GM23338 (cell line): ENCODE results near the gene PCSK6. TPM values are rescaled to one million over a fixed set of nuclear protein-coding genes. Genes with fewer than 3 reads are reported as not detected.

Experiments
- ATAC-seq: fragments of 200-7000 bp; cut with Tn5 transposase; 3 replicates; pipeline ENCODE4 v1.9.1; 2020
- DNase-seq: peaks from one replicate; pipeline ENCODE4 v3.0.0-alpha.2; 2015; ENCODE audit warnings: low spot score
- H2AFZ ChIP-seq: fragments of 200-600 bp; sonication (generic); 2 replicates; pipeline ENCODE4 v1.8.0; 2016; ENCODE audit warnings: antibody characterized with exemption, mild to moderate bottlenecking, moderate library complexity
- H3F3A ChIP-seq: fragments of 200-600 bp; sonication (generic); replicated peaks from 2 replicates; pipeline ENCODE4 v1.8.0; 2017; ENCODE audit warnings: antibody characterized with exemption, mixed run types, low read depth
- H3K27ac ChIP-seq: fragments of 200-600 bp; sonication (generic); 2 replicates; pipeline ENCODE4 v1.6.1; 2016; ENCODE audit warnings: low read depth
- H3K27me3 ChIP-seq: fragments of 200-600 bp; sonication (generic); 2 replicates; pipeline ENCODE4 v1.8.0; 2016; ENCODE audit warnings: mild to moderate bottlenecking, mixed run types, moderate library complexity; ENCODE audit not compliant: insufficient read depth
- H3K36me3 ChIP-seq: fragments of 200-600 bp; sonication (generic); 2 replicates; pipeline ENCODE4 v1.8.0; 2016; ENCODE audit warnings: mild to moderate bottlenecking; ENCODE audit not compliant: insufficient read depth
- H3K4me1 ChIP-seq: fragments of 200-600 bp; sonication (generic); 2 replicates; pipeline ENCODE4 v1.8.0; 2016; ENCODE audit warnings: mild to moderate bottlenecking, moderate library complexity; ENCODE audit not compliant: insufficient read depth
- H3K4me2 ChIP-seq: fragments of 200-600 bp; sonication (generic); 2 replicates; pipeline ENCODE4 v1.7.1; 2017; ENCODE audit warnings: mixed run types
- H3K4me3 ChIP-seq: fragments of 200-600 bp; sonication (generic); 2 replicates; pipeline ENCODE4 v1.6.1; 2016; ENCODE audit warnings: mixed run types
- H3K79me2 ChIP-seq: fragments of 200-600 bp; sonication (generic); replicated peaks from 2 replicates; pipeline ENCODE4 v1.8.0; 2017; ENCODE audit warnings: mild to moderate bottlenecking; ENCODE audit not compliant: insufficient read depth
- H3K9me2 ChIP-seq: fragments of 200-600 bp; sonication (generic); 2 replicates; pipeline ENCODE4 v1.8.0; 2017; ENCODE audit not compliant: insufficient read depth
- H4K20me1 ChIP-seq: fragments of 200-600 bp; sonication (generic); replicated peaks from 2 replicates; pipeline ENCODE4 v1.8.0; 2017; ENCODE audit warnings: mild to moderate bottlenecking; ENCODE audit not compliant: insufficient read depth
- H3K27ac Mint-ChIP-seq: 2 replicates; pipeline ENCODE4 v1.8.0; 2020; ENCODE audit warnings: inconsistent platforms, mild to moderate bottlenecking, moderate library complexity, mixed read lengths
- H3K27me3 Mint-ChIP-seq: 3 replicates; pipeline ENCODE4 v1.8.0; 2022; ENCODE audit warnings: low read depth, mild to moderate bottlenecking, moderate library complexity, mixed read lengths, inconsistent platforms; ENCODE audit not compliant: insufficient read depth, poor library complexity
- H3K36me3 Mint-ChIP-seq: 3 replicates; pipeline ENCODE4 v1.8.0; 2021; ENCODE audit warnings: low read depth, mild to moderate bottlenecking, inconsistent platforms, moderate library complexity, mixed read lengths
- H3K4me1 Mint-ChIP-seq: 3 replicates; pipeline ENCODE4 v1.8.0; 2020; ENCODE audit warnings: mild to moderate bottlenecking, inconsistent platforms, mixed read lengths
- H3K4me3 Mint-ChIP-seq: 3 replicates; pipeline ENCODE4 v1.8.0; 2021; ENCODE audit warnings: moderate library complexity, mild to moderate bottlenecking, inconsistent platforms, mixed read lengths
- H3K9me3 Mint-ChIP-seq: 3 replicates; pipeline ENCODE4 v1.8.0; 2020; ENCODE audit warnings: moderate library complexity, mild to moderate bottlenecking, inconsistent platforms, mixed read lengths
- EZH2phosphoT487 ChIP-seq: fragments of 200-600 bp; sonication (generic); IDR thresholded peaks from one replicate; pipeline ENCODE4 v1.8.1; 2018; ENCODE audit warnings: antibody characterized with exemption; ENCODE audit not compliant: unreplicated experiment
- JUNB ChIP-seq: IDR thresholded peaks from one replicate; pipeline ENCODE4 v1.6.1; 2016; ENCODE audit warnings: antibody characterized with exemption; ENCODE audit not compliant: unreplicated experiment
- NANOG ChIP-seq: IDR thresholded peaks from 2 replicates; pipeline ENCODE4 v1.6.1; 2016; ENCODE audit warnings: antibody characterized with exemption, borderline replicate concordance
- POLR2AphosphoS5 ChIP-seq: IDR thresholded peaks from 2 replicates; pipeline ENCODE4 v1.6.1; 2016; ENCODE audit warnings: antibody characterized with exemption, low read depth
- STAT1 ChIP-seq: IDR thresholded peaks from one replicate; pipeline ENCODE4 v1.6.1; 2016; ENCODE audit warnings: antibody characterized with exemption; ENCODE audit not compliant: unreplicated experiment
- ZNF114 ChIP-seq: fragments of 250-450 bp; sonication (Bioruptor Pico); IDR thresholded peaks from 2 replicates; pipeline ENCODE4 v1.5.0; 2020; ENCODE audit warnings: mild to moderate bottlenecking, moderate library complexity
- ZNF331 ChIP-seq: fragments of 250-450 bp; sonication (Bioruptor Pico); IDR thresholded peaks from 2 replicates; pipeline ENCODE4 v1.5.0; 2020; ENCODE audit warnings: low read depth, mild to moderate bottlenecking, moderate library complexity
- polyA plus RNA-seq: library from polyadenylated mRNA; unstranded; fragments of >200 nt; fragmentation: Nextera tagmentation; extraction: Ambion mirVana; gene quantifications from 2 replicates; pipeline ENCODE4 v1.2.1, GENCODE V29; 2016
- total RNA-seq: library from RNA; depleted of rRNA; stranded (reverse); fragments of >200 nt; shearing (Covaris generic); gene quantifications from 2 replicates; pipeline ENCODE4 v1.2.3, GENCODE V29; 2014
- TF ChIP-seq, protein P1 (sequence below): IDR thresholded peaks from one replicate; pipeline ENCODE4 v1.6.1; 2018; ENCODE audit warnings: antibody characterized with exemption; ENCODE audit not compliant: unreplicated experiment
- TF ChIP-seq, protein P2 (sequence below): fragments of 250-450 bp; sonication (Bioruptor Pico); IDR thresholded peaks from 2 replicates; pipeline ENCODE4 v1.5.0; 2020; ENCODE audit warnings: mild to moderate bottlenecking, moderate library complexity

Gene PCSK6
- total and polyA plus RNA-seq, 2 experiments from 2014 or later = 1.7 to 6.7 TPM

DNA sequence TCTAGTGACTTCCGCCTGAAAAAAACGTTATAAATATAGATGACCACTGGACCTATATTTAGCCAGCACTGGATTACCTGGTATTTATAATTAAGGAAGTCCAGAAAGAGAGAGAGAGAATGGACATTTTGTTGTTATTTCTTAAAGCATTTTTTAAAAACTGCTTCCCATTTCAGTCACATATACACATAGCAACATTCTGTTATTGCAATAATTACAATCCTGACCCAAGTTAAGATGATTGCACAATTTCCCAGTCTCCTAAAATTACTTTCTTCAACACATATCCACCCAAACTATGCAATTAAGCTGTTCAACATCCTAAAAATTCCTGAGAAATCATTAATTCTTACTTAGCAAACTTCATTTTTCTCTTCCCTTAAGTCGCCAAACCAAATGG lies 37.7 kb downstream of the PCSK6 start:
- Mint-ChIP-seq H3K36me3 (no peaks in the 10 kb centered on the region), H3K4me1 (peaks cover 14% of the 10 kb centered on the region), H3K4me3 (no peak overlapping the region), H3K9me3 (no peaks in the 10 kb centered on the region), H3K27ac (no peak overlapping the region), H3K27me3 (peaks cover 2% of the 10 kb centered on the region)
- no peak overlapping the region for H3K4me3 ChIP-seq
- no peaks in the 10 kb centered on the region for H3K36me3 ChIP-seq
- no peak overlapping the region for H3K27ac ChIP-seq
- TF ChIP-seq, protein P1, sequence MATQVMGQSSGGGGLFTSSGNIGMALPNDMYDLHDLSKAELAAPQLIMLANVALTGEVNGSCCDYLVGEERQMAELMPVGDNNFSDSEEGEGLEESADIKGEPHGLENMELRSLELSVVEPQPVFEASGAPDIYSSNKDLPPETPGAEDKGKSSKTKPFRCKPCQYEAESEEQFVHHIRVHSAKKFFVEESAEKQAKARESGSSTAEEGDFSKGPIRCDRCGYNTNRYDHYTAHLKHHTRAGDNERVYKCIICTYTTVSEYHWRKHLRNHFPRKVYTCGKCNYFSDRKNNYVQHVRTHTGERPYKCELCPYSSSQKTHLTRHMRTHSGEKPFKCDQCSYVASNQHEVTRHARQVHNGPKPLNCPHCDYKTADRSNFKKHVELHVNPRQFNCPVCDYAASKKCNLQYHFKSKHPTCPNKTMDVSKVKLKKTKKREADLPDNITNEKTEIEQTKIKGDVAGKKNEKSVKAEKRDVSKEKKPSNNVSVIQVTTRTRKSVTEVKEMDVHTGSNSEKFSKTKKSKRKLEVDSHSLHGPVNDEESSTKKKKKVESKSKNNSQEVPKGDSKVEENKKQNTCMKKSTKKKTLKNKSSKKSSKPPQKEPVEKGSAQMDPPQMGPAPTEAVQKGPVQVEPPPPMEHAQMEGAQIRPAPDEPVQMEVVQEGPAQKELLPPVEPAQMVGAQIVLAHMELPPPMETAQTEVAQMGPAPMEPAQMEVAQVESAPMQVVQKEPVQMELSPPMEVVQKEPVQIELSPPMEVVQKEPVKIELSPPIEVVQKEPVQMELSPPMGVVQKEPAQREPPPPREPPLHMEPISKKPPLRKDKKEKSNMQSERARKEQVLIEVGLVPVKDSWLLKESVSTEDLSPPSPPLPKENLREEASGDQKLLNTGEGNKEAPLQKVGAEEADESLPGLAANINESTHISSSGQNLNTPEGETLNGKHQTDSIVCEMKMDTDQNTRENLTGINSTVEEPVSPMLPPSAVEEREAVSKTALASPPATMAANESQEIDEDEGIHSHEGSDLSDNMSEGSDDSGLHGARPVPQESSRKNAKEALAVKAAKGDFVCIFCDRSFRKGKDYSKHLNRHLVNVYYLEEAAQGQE = no peak
- no peak for TF ChIP-seq STAT1
- no peak for TF ChIP-seq EZH2phosphoT487
- no peak for TF ChIP-seq NANOG
- TF ChIP-seq ZNF114 (CRISPR knock-in tag) = no peak
- TF ChIP-seq ZNF331 (CRISPR knock-in tag) = no peak
- no peak for TF ChIP-seq JUNB
- no peak for TF ChIP-seq POLR2AphosphoS5
- TF ChIP-seq, protein P2, sequence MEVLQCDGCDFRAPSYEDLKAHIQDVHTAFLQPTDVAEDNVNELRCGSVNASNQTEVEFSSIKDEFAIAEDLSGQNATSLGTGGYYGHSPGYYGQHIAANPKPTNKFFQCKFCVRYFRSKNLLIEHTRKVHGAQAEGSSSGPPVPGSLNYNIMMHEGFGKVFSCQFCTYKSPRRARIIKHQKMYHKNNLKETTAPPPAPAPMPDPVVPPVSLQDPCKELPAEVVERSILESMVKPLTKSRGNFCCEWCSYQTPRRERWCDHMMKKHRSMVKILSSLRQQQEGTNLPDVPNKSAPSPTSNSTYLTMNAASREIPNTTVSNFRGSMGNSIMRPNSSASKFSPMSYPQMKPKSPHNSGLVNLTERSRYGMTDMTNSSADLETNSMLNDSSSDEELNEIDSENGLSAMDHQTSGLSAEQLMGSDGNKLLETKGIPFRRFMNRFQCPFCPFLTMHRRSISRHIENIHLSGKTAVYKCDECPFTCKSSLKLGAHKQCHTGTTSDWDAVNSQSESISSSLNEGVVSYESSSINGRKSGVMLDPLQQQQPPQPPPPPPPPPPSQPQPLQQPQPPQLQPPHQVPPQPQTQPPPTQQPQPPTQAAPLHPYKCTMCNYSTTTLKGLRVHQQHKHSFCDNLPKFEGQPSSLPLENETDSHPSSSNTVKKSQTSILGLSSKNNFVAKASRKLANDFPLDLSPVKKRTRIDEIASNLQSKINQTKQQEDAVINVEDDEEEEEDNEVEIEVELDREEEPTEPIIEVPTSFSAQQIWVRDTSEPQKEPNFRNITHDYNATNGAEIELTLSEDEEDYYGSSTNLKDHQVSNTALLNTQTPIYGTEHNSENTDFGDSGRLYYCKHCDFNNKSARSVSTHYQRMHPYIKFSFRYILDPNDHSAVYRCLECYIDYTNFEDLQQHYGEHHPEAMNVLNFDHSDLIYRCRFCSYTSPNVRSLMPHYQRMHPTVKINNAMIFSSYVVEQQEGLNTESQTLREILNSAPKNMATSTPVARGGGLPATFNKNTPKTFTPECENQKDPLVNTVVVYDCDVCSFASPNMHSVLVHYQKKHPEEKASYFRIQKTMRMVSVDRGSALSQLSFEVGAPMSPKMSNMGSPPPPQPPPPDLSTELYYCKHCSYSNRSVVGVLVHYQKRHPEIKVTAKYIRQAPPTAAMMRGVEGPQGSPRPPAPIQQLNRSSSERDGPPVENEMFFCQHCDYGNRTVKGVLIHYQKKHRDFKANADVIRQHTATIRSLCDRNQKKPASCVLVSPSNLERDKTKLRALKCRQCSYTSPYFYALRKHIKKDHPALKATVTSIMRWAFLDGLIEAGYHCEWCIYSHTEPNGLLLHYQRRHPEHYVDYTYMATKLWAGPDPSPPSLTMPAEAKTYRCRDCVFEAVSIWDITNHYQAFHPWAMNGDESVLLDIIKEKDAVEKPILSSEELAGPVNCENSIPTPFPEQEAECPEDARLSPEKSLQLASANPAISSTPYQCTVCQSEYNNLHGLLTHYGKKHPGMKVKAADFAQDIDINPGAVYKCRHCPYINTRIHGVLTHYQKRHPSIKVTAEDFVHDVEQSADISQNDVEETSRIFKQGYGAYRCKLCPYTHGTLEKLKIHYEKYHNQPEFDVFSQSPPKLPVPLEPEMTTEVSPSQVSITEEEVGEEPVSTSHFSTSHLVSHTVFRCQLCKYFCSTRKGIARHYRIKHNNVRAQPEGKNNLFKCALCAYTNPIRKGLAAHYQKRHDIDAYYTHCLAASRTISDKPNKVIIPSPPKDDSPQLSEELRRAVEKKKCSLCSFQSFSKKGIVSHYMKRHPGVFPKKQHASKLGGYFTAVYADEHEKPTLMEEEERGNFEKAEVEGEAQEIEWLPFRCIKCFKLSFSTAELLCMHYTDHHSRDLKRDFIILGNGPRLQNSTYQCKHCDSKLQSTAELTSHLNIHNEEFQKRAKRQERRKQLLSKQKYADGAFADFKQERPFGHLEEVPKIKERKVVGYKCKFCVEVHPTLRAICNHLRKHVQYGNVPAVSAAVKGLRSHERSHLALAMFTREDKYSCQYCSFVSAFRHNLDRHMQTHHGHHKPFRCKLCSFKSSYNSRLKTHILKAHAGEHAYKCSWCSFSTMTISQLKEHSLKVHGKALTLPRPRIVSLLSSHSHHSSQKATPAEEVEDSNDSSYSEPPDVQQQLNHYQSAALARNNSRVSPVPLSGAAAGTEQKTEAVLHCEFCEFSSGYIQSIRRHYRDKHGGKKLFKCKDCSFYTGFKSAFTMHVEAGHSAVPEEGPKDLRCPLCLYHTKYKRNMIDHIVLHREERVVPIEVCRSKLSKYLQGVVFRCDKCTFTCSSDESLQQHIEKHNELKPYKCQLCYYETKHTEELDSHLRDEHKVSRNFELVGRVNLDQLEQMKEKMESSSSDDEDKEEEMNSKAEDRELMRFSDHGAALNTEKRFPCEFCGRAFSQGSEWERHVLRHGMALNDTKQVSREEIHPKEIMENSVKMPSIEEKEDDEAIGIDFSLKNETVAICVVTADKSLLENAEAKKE = no peak
- no peaks in the 10 kb centered on the region; the same call in 1 of the 2 replicates for H3K4me1 ChIP-seq
- no peak overlapping the region for H2AFZ ChIP-seq
- DNase-seq (no peak), ATAC-seq (no peak)
- no peaks in the 10 kb centered on the region for H3F3A ChIP-seq
- no peaks in the 10 kb centered on the region for H3K27me3 ChIP-seq
- no peaks in the 10 kb centered on the region for H3K9me2 ChIP-seq
- H3K4me2 ChIP-seq = no peak overlapping the region
- H3K79me2 ChIP-seq = no peaks in the 10 kb centered on the region
- no peaks in the 10 kb centered on the region for H4K20me1 ChIP-seq
